GM12878 (cell line): ENCODE measurements around the gene TCF15. TPM values are rescaled to one million over a fixed set of nuclear protein-coding genes. Genes with fewer than 3 reads are reported as not detected.

Experiments
- ATAC-seq: fragments of 200-7000 bp; cut with Tn5 transposase; 3 replicates; pipeline ENCODE4 v1.9.1; 2020; ENCODE audit warnings: mild to moderate bottlenecking, moderate library complexity
- Bru-seq: library from RNA; stranded (reverse); fragments of 400-500 nt; gene quantifications from one replicate; lab custom pipeline; 2021; lab: Mats Ljungman, UMichigan
- BruChase-seq, 2 experiments: library from RNA; stranded (reverse); fragments of 400-500 nt; gene quantifications; one replicate each; lab custom pipeline; 2021; lab: Mats Ljungman, UMichigan
- BruUV-seq: library from RNA; stranded (reverse); fragments of 400-500 nt; replicated peaks from 2 replicates; lab custom pipeline; 2021; lab: Mats Ljungman, UMichigan
- CTCF ChIA-PET: fragments of 300-600 bp; sonication (Branson Sonifier 250); formaldehyde crosslinking; extraction: SDS; loops from one replicate; lab custom pipeline; 2021; ENCODE audit warnings: inconsistent platforms; lab: Yijun Ruan, JAX
- POLR2A ChIA-PET: fragments of 350-600 bp; formaldehyde crosslinking; extraction: SDS; loops from one replicate; lab custom pipeline; 2021; ENCODE audit warnings: inconsistent platforms; lab: Charles Lee
- RAD21 ChIA-PET: fragments of 300-600 bp; sonication (Branson Sonifier 250); formaldehyde crosslinking; loops from one replicate; lab custom pipeline; 2023; ENCODE audit warnings: antibody characterized with exemption; ENCODE audit not compliant: unreplicated experiment; lab: Charles Lee
- SMC1A ChIA-PET: fragments of 300-600 bp; sonication (Branson Sonifier 250); formaldehyde crosslinking; loops from one replicate; lab custom pipeline; 2023; ENCODE audit not compliant: unreplicated experiment, uncharacterized antibody; lab: Charles Lee
- DNase-seq: peaks from one replicate; pipeline ENCODE4 v3.0.0-alpha.2; 2011; ENCODE audit warnings: low read depth, low spot score
- FAIRE-seq: peaks from 3 replicates; lab custom pipeline; 2011; peaks lifted over from hg19 to GRCh38; lab: Jason Lieb, UNC
- H2AFZ ChIP-seq: 2 replicates; pipeline ENCODE4 v1.6.0; 2011; ENCODE audit warnings: low read depth, low read length, control low read depth; ENCODE audit not compliant: control insufficient read depth
- H3K27ac ChIP-seq: 2 replicates; pipeline ENCODE4 v1.5.1; 2011; ENCODE audit warnings: control low read depth; ENCODE audit not compliant: control insufficient read depth, insufficient read depth
- H3K27me3 ChIP-seq, 2 experiments: replicated peaks in 1 of 2; 2 replicates each; pipeline versions ENCODE4 v1.6.0 to v1.6.1; 2011; ENCODE audit warnings: low read length in 1 of 2; ENCODE audit not compliant: control insufficient read depth in 2 of 2, insufficient read depth in 2 of 2
- H3K36me3 ChIP-seq, 2 experiments: 2 replicates each; pipeline ENCODE4 v1.5.1; 2011; ENCODE audit warnings: low read length in 1 of 2; ENCODE audit not compliant: control insufficient read depth in 2 of 2, insufficient read depth in 2 of 2
- H3K4me1 ChIP-seq: 2 replicates; pipeline ENCODE4 v1.6.1; 2011; ENCODE audit warnings: mild to moderate bottlenecking, low read length, moderate library complexity, mixed read lengths; ENCODE audit not compliant: control insufficient read depth, insufficient read depth
- H3K4me2 ChIP-seq: 2 replicates; pipeline ENCODE4 v1.6.0; 2011; ENCODE audit warnings: control low read depth; ENCODE audit not compliant: control insufficient read depth, insufficient read depth
- H3K4me3 ChIP-seq: fragments of 200-600 bp; sonication (generic); 2 replicates; pipeline ENCODE4 v1.5.1; 2016
- H3K79me2 ChIP-seq: 2 replicates; pipeline ENCODE4 v1.6.0; 2011; ENCODE audit warnings: low read length; ENCODE audit not compliant: control insufficient read depth, insufficient read depth
- H3K9ac ChIP-seq: 2 replicates; pipeline ENCODE4 v1.8.0; 2011; ENCODE audit warnings: low read length, control low read depth, mixed read lengths; ENCODE audit not compliant: control insufficient read depth, insufficient read depth
- H3K9me3 ChIP-seq: replicated peaks from 3 replicates; pipeline ENCODE4 v1.5.1; 2011; ENCODE audit warnings: mild to moderate bottlenecking, low read length; ENCODE audit not compliant: control insufficient read depth, insufficient read depth
- H4K20me1 ChIP-seq: 2 replicates; pipeline ENCODE4 v1.6.0; 2011; ENCODE audit not compliant: control insufficient read depth, insufficient read depth
- ASH2L ChIP-seq: fragments of 300-600, 200-600 bp; sonication (generic); IDR thresholded peaks from 2 replicates; pipeline ENCODE4 v1.6.1; 2017; ENCODE audit warnings: low read depth, mild to moderate bottlenecking, borderline replicate concordance
- BRCA1 ChIP-seq: IDR thresholded peaks from 2 replicates; pipeline ENCODE4 v1.6.1; 2011; ENCODE audit warnings: low read depth, low read length, improper control_type of control experiment
- CHD2 ChIP-seq: IDR thresholded peaks from 2 replicates; pipeline ENCODE4 v1.6.1; 2011; ENCODE audit warnings: low read depth, low read length, improper control_type of control experiment, borderline replicate concordance
- EGR1 ChIP-seq, 2 experiments: IDR thresholded peaks; 1 replicate in 1 of 2; 2 replicates in 1 of 2; pipeline ENCODE4 v1.6.1; 2011 to 2012; ENCODE audit warnings: low read depth in 2 of 2, low read length in 2 of 2, borderline replicate concordance in 1 of 2, mild to moderate bottlenecking in 1 of 2, moderate library complexity in 1 of 2
- EZH2 ChIP-seq: IDR thresholded peaks from 2 replicates; pipeline ENCODE4 v1.6.1; 2012; ENCODE audit warnings: low read depth, mild to moderate bottlenecking, control low read depth, inconsistent platforms, low read length, borderline replicate concordance; ENCODE audit not compliant: control insufficient read depth
- HDGF ChIP-seq: fragments of 450-650 bp; IDR thresholded peaks from 2 replicates; pipeline ENCODE4 v1.6.1; 2016; ENCODE audit warnings: antibody characterized with exemption
- IKZF2 ChIP-seq, 2 experiments: fragments of 450-650 bp; IDR thresholded peaks; 2 replicates each; pipeline ENCODE4 v1.6.1; 2017; ENCODE audit warnings: mild to moderate bottlenecking in 2 of 2, moderate library complexity in 2 of 2
- NFYB ChIP-seq: IDR thresholded peaks from 2 replicates; pipeline ENCODE4 v1.6.1; 2011; ENCODE audit warnings: low read depth, mild to moderate bottlenecking, low read length, improper control_type of control experiment, moderate library complexity; ENCODE audit not compliant: insufficient read depth
- NRF1 ChIP-seq: conservative IDR thresholded peaks from 2 replicates; pipeline ENCODE4 v1.6.1; 2011; ENCODE audit warnings: mild to moderate bottlenecking, low read depth, low read length, improper control_type of control experiment
- PBX3 ChIP-seq: IDR thresholded peaks from 2 replicates; pipeline ENCODE4 v1.6.1; 2011; ENCODE audit warnings: mild to moderate bottlenecking, low read depth, low read length, moderate library complexity; ENCODE audit not compliant: insufficient replicate concordance
- ZNF384 ChIP-seq: IDR thresholded peaks from 2 replicates; pipeline ENCODE4 v1.6.1; 2012; ENCODE audit warnings: low read depth, mild to moderate bottlenecking, low read length, improper control_type of control experiment, borderline replicate concordance
- WGBS: methylation state at CpG from one replicate; pipeline ENCODE4 v1.1.6; 2016; ENCODE audit warnings: low lambda C conversion rate; ENCODE audit not compliant: insufficient replicate concordance, insufficient coverage; ENCODE audit errors: missing lambda C conversion rate; 5-methylcytosine and 5-hydroxymethylcytosine counted together
- in situ Hi-C: fragments of 300-500 bp; cut with MboI; formaldehyde crosslinking; loops from 9 replicates; pipeline ENCODE4 v1.14.3; 2018; ENCODE audit warnings: mixed read lengths
- intact Hi-C: fragments of 100-400 bp; cut with micrococcal nuclease; formaldehyde crosslinking; loops from one replicate; pipeline ENCODE4 v1.14.2; 2022; ENCODE audit not compliant: unreplicated experiment
- long read RNA-seq, 2 experiments: library from polyadenylated mRNA; unstranded; transcript quantifications; one replicate each; pipeline ENCODE4 v2.0.0, GENCODE V29; 2019 to 2020
- polyA minus RNA-seq, 3 experiments: library from RNA; depleted of rRNA, polyadenylated mRNA; stranded (reverse); fragments of >200 nt; gene quantifications; 2 replicates each; pipeline ENCODE4 v1.2.3, GENCODE V29; 2011
- polyA plus RNA-seq, 11 experiments: library from polyadenylated mRNA; depleted of rRNA in 4 of 11; unstranded in 6 of 11; stranded (reverse) in 5 of 11; fragments of >200 nt; fragmentation: Nextera tagmentation in 4 of 11; fragmentation: Illumina TruSeq in 1 of 11; extraction: Ambion mirVana in 4 of 11; extraction: Trizol in 1 of 11; gene quantifications; 1 replicate in 1 of 11; 2 replicates in 10 of 11; pipeline versions ENCODE4 v1.2.1 to v1.2.3, GENCODE V29; 2011 to 2016; ENCODE audit warnings: inconsistent platforms in 2 of 11, missing spikeins in 2 of 11, low read depth in 1 of 11
- total RNA-seq, 4 experiments: library from RNA; depleted of rRNA in 3 of 4; stranded (reverse); fragments of >200 nt in 3 of 4; fragmentation: Illumina TruSeq in 1 of 4; extraction: Trizol in 1 of 4; gene quantifications; 2 replicates each; pipeline versions ENCODE4 v1.2.1 to v1.2.3, GENCODE V29; 2013 to 2021

TCF15 gene, protein sequence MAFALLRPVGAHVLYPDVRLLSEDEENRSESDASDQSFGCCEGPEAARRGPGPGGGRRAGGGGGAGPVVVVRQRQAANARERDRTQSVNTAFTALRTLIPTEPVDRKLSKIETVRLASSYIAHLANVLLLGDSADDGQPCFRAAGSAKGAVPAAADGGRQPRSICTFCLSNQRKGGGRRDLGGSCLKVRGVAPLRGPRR
- not detected in 2 replicates for total RNA-seq (2013; cell fraction: nucleolus; rRNA removed)
- total RNA-seq (2014; rRNA removed), result not detected in 2 replicates
- not detected in 2 replicates for total RNA-seq (2014; rRNA removed; fragmentation: Illumina TruSeq; extraction: Trizol)
- not detected in 2 replicates for total RNA-seq (2021)
- not detected for polyA plus RNA-seq (2011; ENCODE audit: low read depth)
- polyA plus RNA-seq (2011; rRNA removed), result 0.08 TPM in 1 of 2 replicates, not detected in the other
- 0.07 and 0.10 TPM in 2 replicates for polyA plus RNA-seq (2011; cell fraction: cytosol; rRNA removed)
- 0.07 TPM in 1 of 2 replicates, not detected in the other for polyA plus RNA-seq (2011; cell fraction: nucleus; rRNA removed)
- 0.41 and 0.42 TPM in 2 replicates for polyA plus RNA-seq (2012)
- polyA plus RNA-seq (2014; fragmentation: Illumina TruSeq; extraction: Trizol), result not detected in 2 replicates
- polyA plus RNA-seq (2014; fragmentation: Nextera tagmentation; extraction: Ambion mirVana), result not detected
- not detected in 2 replicates for polyA plus RNA-seq (2014; rRNA removed)
- not detected for polyA plus RNA-seq (2016; fragmentation: Nextera tagmentation; extraction: Ambion mirVana)
- not detected in 2 replicates for polyA minus RNA-seq (2011; rRNA and poly(A)+ RNA removed)
- polyA minus RNA-seq (2011; cell fraction: cytosol; rRNA and poly(A)+ RNA removed), result not detected in 2 replicates
- polyA minus RNA-seq (2011; cell fraction: nucleus; rRNA and poly(A)+ RNA removed), result not detected in 2 replicates
- Bru-seq, nascent RNA, result percentile 21 among the genes with signal in this experiment
- BruChase-seq, experiment 1, labeled RNA remaining after a 6-hour chase, result not detected
- percentile 15 among the genes with signal in this experiment for BruChase-seq, experiment 2, labeled RNA remaining after a 2-hour chase
- long read RNA-seq, experiment 1, result 0 reads
- long read RNA-seq, experiment 2, result 0 reads

DNA sequence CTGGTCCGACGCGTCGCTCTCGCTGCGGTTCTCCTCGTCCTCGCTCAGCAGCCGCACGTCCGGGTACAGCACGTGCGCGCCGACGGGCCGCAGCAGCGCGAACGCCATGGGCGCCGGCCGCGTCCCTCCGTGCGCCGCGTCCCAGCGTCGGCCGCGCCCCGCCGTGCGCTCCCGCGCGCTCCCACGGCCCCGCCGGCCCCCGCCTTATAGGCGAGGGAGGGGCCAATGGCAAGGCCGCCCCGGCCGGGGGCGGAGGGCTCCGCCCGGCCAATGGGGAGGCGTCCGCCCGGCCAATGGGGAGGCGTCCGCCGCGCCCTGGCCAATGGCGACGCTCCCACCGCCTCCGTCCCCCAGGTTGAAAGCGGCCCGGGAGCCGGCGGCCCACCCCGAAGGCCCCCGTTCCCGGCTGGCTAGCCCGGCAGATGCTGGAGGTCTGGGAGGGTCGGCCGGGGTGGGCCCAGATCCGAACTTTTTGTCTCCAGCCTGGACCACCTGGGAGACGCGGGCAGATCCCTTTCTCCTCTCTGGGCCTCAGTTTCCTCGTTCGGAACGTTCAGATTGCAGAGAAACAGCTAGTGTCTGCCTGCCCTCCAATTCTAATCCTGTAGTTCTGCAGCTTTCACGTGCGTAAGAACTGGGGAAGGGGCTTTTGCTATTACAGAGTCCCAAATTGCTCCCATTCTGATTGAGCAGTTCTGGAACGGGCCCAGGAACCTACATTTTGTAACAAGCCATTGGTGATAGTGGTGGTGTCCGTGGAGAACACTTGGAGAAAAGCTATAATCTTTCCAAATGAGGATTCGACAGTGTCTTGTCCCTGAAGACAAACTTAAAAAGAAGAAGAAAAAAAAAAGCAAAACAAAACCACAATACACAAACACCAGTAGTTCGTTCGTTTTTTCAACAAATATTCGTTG, at the start of gene TCF15:
TCF15 (minus strand) TSS at position 180 of the 917 bp plus-strand sequence; CDS start at position 108, 72 bp downstream.
- Histone ChIP-seq H3K4me1 (no peaks in the 10 kb centered on the region; the same call in 1 of the 2 replicates), H3K4me3 (no peak within 1 kb of the TSS), H2AFZ (no peak within 1 kb of the TSS), H3K36me3 (no peaks in the 10 kb centered on the region), H3K27me3 (peaks cover 14 to 26% of the 10 kb centered on the region in 2 experiments), H4K20me1 (no peaks in the 10 kb centered on the region), H3K79me2 (no peaks in the 10 kb centered on the region), H3K9ac (no peak within 1 kb of the TSS), H3K27ac (no peak within 1 kb of the TSS), H3K4me2 (no peak within 1 kb of the TSS), H3K9me3 (no peaks in the 10 kb centered on the region)
- intact Hi-C loops, result no loop called here
- ChIA-PET CTCF (interaction anchor here (0.6 kb wide), 1 partner anchor 57 kb away, joined by 3 read pairs; no protein-coding TSS in a partner anchor), SMC1A (no interaction called here), RAD21 (no interaction called here), POLR2A (no interaction called here)
- no peak for TF ChIP-seq BRCA1
- TF ChIP-seq ASH2L, result no peak
- TF ChIP-seq PBX3, result no peak
- TF ChIP-seq EZH2, result 0 out of 2 replicates have a peak, but pooled peaks have one; percentile 93
- TF ChIP-seq NFYB, result peak; percentile 43; the same call in 1 of the 2 replicates
- no peak for TF ChIP-seq CHD2
- TF ChIP-seq HDGF, result no peak
- TF ChIP-seq ZNF384, result no peak
- peak in 1 of 2 experiments; percentile 27; a peak in 1 of 3 replicates for TF ChIP-seq EGR1 (IDR thresholded peaks at IDR 0.05; ENCODE audit: borderline replicate concordance in 1 of 2, low read depth in 2 of 2, low read length in 2 of 2)
- no peak for TF ChIP-seq IKZF2 (IDR thresholded peaks at IDR 0.05)
- no peak for TF ChIP-seq NRF1
- ATAC-seq, result no peak; the same call in 2 of the 3 replicates
- no peak for DNase-seq
- FAIRE-seq, result no peak
- in situ Hi-C loops, result no loop called here
- WGBS, result 7% methylated on average over 39 of the region's 84 CpGs
- no TSS peak for BruUV-seq
